Adrenal gland (tissue), 12 donors: ENCODE results near the gene TMEM100. TPM values are rescaled to one million over a fixed set of nuclear protein-coding genes. Genes with fewer than 3 reads are reported as not detected.

Source experiments
- DNase-seq, 7 donors: peaks; one replicate each; pipeline ENCODE4 v3.0.0-alpha.2; 2019 to 2020
- H3K27ac ChIP-seq, 5 donors: fragments of 200-600 bp; sonication (generic) in 4 of 5; 1 replicate in 3 of 5; 2 replicates in 2 of 5; pipeline versions ENCODE4 v1.5.1 to v1.8.0; 2016 to 2020; ENCODE audit warnings: mild to moderate bottlenecking in 1 of 5
- H3K27me3 ChIP-seq: fragments of 200-600 bp; 2 replicates; pipeline ENCODE4 v1.8.0; 2021
- H3K36me3 ChIP-seq, 2 donors: fragments of 200-600 bp; replicated peaks in 1 of 2; 1 replicate in 1 of 2; 2 replicates in 1 of 2; pipeline versions ENCODE4 v1.5.1 to v1.8.0; 2018 to 2022
- H3K4me1 ChIP-seq, 2 donors: fragments of 200-600 bp; replicated peaks in 1 of 2; 1 replicate in 1 of 2; 2 replicates in 1 of 2; pipeline versions ENCODE4 v1.5.1 to v1.8.0; 2018 to 2021
- H3K4me3 ChIP-seq, 4 donors: fragments of 200-600 bp; sonication (generic) in 3 of 4; one replicate each; pipeline ENCODE4 v1.5.1; 2016 to 2018
- H3K9me3 ChIP-seq, 3 donors: fragments of 200-600 bp; sonication (generic) in 1 of 3; replicated peaks in 1 of 3; 1 replicate in 2 of 3; 2 replicates in 1 of 3; pipeline versions ENCODE4 v1.5.1 to v1.8.0; 2016 to 2021
- CTCF ChIP-seq, 6 experiments: fragments of 450-650 bp in 4 of 6; fragments of 200-600 bp in 2 of 6; sonication (generic) in 1 of 6; IDR thresholded peaks; 1 replicate in 5 of 6; 2 replicates in 1 of 6; pipeline versions ENCODE4 v1.5.1 to v1.8.0; 2016 to 2021; ENCODE audit warnings: antibody characterized with exemption in 6 of 6, mild to moderate bottlenecking in 2 of 6, moderate library complexity in 1 of 6
- POLR2A ChIP-seq, 2 donors: fragments of 450-650 bp; IDR thresholded peaks; one replicate each; pipeline ENCODE4 v1.6.1; 2017; ENCODE audit warnings: antibody characterized with exemption in 2 of 2, mild to moderate bottlenecking in 2 of 2, moderate library complexity in 1 of 2
- WGBS, 4 donors: extraction: QIAGEN DNeasy Blood & Tissue Kit in 2 of 4; methylation state at CpG; one replicate each; pipeline versions ENCODE4 v1.1.5 to v1.1.7; 2013 to 2017; 5-methylcytosine and 5-hydroxymethylcytosine counted together
- intact Hi-C, 2 donors: fragments of 100-400 bp; cut with DNase I; formaldehyde crosslinking; loops; one replicate each; pipeline versions ENCODE4 v1.14.1 to v1.15.0; 2022 to 2023
- polyA plus RNA-seq, 3 donors: library from polyadenylated mRNA; stranded (reverse); fragments of 200-250 nt in 2 of 3; fragments of 350-450 nt in 1 of 3; fragmentation: Illumina TruSeq in 1 of 3; extraction: RNeasy Lipid Tissue Mini Kit (QIAGEN cat#74804) in 1 of 3; gene quantifications; one replicate each; pipeline ENCODE4 v1.2.3, GENCODE V29; 2013 to 2014
- total RNA-seq, 9 donors: library from RNA; depleted of rRNA in 4 of 9; stranded (reverse); fragments of >200 nt in 4 of 9; fragments of 120-200 nt in 1 of 9; fragmentation: NEBNext Ultra II Directional in 1 of 9; extraction: Animal tissue kit (Norgen Biotek cat#: 25700) in 1 of 9; gene quantifications; one replicate each; pipeline versions ENCODE4 v1.1.0 to v1.2.4, GENCODE V29; 2013 to 2023
- donor health status: healthy with polysubstance abuse.
- donor health status: Bipolar disorder and iron deficiency.
- donor health status: DM: yes; HTN: yes; CAD: no.
- donor health status: DM: no; HTN: no; CAD: no.
- donor health status: DM: no; HTN: no; CAD: no.
- donor health status: DM: yes; HTN: yes; CAD: no.

TMEM100 gene
- total and polyA plus RNA-seq, 12 donors: 1.3 to 11.5 (median 2.6) TPM

GRCh38 chr17:55709984-55710383, 12.7 kb downstream of the TMEM100 start:
- Histone ChIP-seq H3K9me3 (no peaks in the 10 kb centered on the region), H3K36me3 (no peaks in the 10 kb centered on the region), H3K27ac (no peak overlapping the region), H3K27me3 (no peaks in the 10 kb centered on the region), H3K4me1 (peaks cover 7 to 18% of the 10 kb centered on the region in 2 donors), H3K4me3 (no peak overlapping the region)
- DNase-seq: no peak
- no peak for TF ChIP-seq POLR2A (IDR thresholded peaks at IDR 0.05)
- TF ChIP-seq CTCF (IDR thresholded peaks at IDR 0.05): no peak
- 78 to 94% (median 84%) methylated on average over 4 of the region's 4 CpGs for WGBS, 4 donors
- intact Hi-C loops: loop anchor here in 1 of 2 donors (10.0 kb wide), 1 partner anchor 185 kb away; no protein-coding TSS in a partner anchor

- Histone ChIP-seq H3K36me3 (no peaks in the 10 kb centered on the region), H3K27me3 (no peaks in the 10 kb centered on the region), H3K27ac (no peak overlapping the region), H3K9me3 (no peaks in the 10 kb centered on the region), H3K4me1 (peaks cover 7 to 18% of the 10 kb centered on the region in 2 donors), H3K4me3 (no peak overlapping the region)
- 89 to 96% (median 92%) methylated on average over 7 of the region's 7 CpGs for WGBS, 4 donors
- DNase-seq: no peak
- TF ChIP-seq CTCF (IDR thresholded peaks at IDR 0.05): no peak
- TF ChIP-seq POLR2A (IDR thresholded peaks at IDR 0.05): no peak
- intact Hi-C loops: no loop called here
Observed at GRCh38 chr17:55709440-55709839, 13.2 kb downstream of the TMEM100 start.

GRCh38 chr17:55708175-55708974, 14.3 kb downstream of the TMEM100 start:
- H3K27ac ChIP-seq: no peak overlapping the region
- TF ChIP-seq CTCF (IDR thresholded peaks at IDR 0.05): no peak
- TF ChIP-seq POLR2A (IDR thresholded peaks at IDR 0.05): no peak
- no peaks in the 10 kb centered on the region for H3K27me3 ChIP-seq
- DNase-seq: no peak
- H3K4me1 ChIP-seq: peaks cover 7 to 18% of the 10 kb centered on the region in 2 donors
- no peaks in the 10 kb centered on the region for H3K9me3 ChIP-seq
- WGBS, 4 donors: 21 to 41% (median 26%) methylated on average over 8 of the region's 8 CpGs
- intact Hi-C loops: no loop called here
- no peak overlapping the region for H3K4me3 ChIP-seq
- no peaks in the 10 kb centered on the region for H3K36me3 ChIP-seq

GRCh38 chr17:55706808-55707773, 15.6 kb downstream of the TMEM100 start:
- whole genome bisulfite sequencing, 4 donors: 45 to 66% (median 57%) methylated on average over 9 to 11 of the region's 11 CpGs
- H3K27me3 ChIP-seq: no peaks in the 10 kb centered on the region
- no peak for TF ChIP-seq CTCF (IDR thresholded peaks at IDR 0.05)
- no peak for TF ChIP-seq POLR2A (IDR thresholded peaks at IDR 0.05)
- intact Hi-C loops: no loop called here
- peaks cover 7 to 18% of the 10 kb centered on the region in 2 donors for H3K4me1 ChIP-seq
- H3K27ac ChIP-seq: no peak overlapping the region
- no peaks in the 10 kb centered on the region for H3K36me3 ChIP-seq
- no peak for DNase-seq
- no peaks in the 10 kb centered on the region for H3K9me3 ChIP-seq
- H3K4me3 ChIP-seq: no peak overlapping the region
